Measurements from ENCODE around the gene LIPE. TPM values are rescaled to one million over a fixed set of nuclear protein-coding genes. Genes with fewer than 3 reads are reported as not detected.

LIPE gene
- total RNA-seq, 1 donor from 2014 or later: 26.9 TPM

DNA sequence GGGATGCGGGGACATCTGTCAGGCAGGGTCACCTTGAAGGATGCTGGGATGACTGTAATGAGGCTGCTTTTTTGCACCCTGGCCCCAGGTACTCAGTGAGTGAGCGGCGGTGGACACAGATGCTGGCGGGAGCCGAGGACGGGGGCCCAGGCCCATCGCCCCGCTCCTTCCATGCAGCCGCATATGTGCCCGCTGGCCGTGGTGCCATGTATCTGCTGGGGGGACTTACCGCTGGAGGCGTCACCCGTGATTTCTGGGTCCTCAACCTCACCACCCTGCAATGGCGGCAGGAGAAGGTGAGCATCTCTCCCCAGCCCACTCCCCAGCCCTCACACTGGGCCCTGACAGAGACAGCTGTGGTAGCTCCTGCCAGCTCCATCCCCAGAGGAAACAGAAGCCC is 70.5 kb downstream of the LIPE start:
- intact Hi-C loops (cut with micrococcal nuclease): no loop called here

DNA sequence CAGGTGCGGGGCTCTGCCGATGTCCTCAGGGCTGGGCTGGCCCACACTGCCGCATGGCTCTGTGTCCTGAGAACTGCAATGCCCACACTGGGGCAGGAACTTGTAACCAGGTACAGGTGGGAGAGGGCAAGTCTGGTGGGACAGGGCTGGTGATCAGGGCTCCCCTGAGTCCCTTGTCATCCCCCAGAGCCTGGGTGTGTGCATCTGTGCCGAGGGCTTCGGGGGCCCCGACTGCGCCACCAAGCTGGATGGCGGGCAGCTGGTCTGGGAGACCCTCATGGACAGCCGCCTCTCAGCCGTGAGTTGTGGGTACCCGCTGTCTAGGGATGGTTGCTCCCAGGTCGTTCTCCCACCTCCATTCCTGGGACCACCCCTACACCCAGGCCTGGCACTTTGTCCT is 71.3 kb downstream of the LIPE start:
- intact Hi-C loops (cut with micrococcal nuclease): no loop called here

DNA sequence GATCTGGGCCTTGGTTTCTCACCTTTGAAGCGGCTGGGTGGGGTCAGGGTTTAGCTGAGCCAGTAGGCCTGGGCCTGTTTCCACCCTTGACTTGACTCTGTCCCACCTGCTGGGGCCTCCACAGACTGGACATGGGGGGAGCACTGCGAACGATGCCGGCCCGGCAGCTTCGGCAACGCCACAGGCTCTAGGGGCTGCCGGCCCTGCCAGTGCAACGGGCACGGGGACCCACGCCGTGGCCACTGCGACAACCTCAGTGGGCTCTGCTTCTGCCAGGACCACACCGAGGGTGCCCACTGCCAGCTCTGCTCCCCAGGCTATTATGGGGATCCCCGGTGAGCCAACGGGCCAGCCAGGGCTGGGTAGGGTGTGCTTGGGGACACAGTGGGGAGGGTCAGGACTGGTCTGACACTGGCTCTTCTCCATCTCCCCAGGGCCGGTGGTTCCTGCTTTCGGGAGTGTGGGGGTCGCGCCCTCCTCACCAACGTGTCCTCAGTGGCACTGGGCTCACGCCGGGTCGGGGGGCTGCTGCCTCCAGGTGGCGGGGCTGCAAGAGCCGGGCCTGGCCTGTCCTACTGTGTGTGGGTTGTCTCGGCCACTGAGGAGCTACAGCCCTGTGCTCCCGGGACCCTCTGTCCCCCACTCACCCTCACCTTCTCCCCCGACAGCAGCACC is 73.7 kb downstream of the LIPE start:
- intact Hi-C loops (cut with micrococcal nuclease): no loop called here

- intact Hi-C loops (cut with micrococcal nuclease): no loop called here
These were observed 74.6 kb downstream of the LIPE start for GRCh38 chr19:42352301-42353259.

Other genes with a start within 250 kb of the LIPE start
- gene DEDD2, start 209.7 kb downstream of the LIPE start, total RNA-seq: 47.7 and 48.8 TPM in 2 replicates
- 20.1 and 20.4 TPM in 2 replicates for gene ZNF526, start 207.1 kb downstream of the LIPE start, total RNA-seq
- gene GSK3A, start 184.8 kb downstream of the LIPE start, total RNA-seq: 56.9 and 60.7 TPM in 2 replicates
- 41.8 and 51.2 TPM in 2 replicates for gene ERF, start 172.3 kb downstream of the LIPE start, total RNA-seq
- 98.8 and 99.3 TPM in 2 replicates for gene CIC, start 158.1 kb downstream of the LIPE start, total RNA-seq
- gene PRR19, start 125.3 kb downstream of the LIPE start, total RNA-seq: 0.51 and 0.76 TPM in 2 replicates
- 35.5 and 36.8 TPM in 2 replicates for gene PAFAH1B3, start 124.8 kb downstream of the LIPE start, total RNA-seq
- gene TMEM145, start 114.1 kb downstream of the LIPE start, total RNA-seq: 0.12 TPM in 1 of 2 replicates, not detected in the other
- gene MEGF8, start 101.8 kb downstream of the LIPE start, total RNA-seq: 4.3 and 4.5 TPM in 2 replicates
- not detected in 2 replicates for gene CNFN, start 37.1 kb downstream of the LIPE start, total RNA-seq
- gene CXCL17, start 15.6 kb upstream of the LIPE start, total RNA-seq: not detected in 2 replicates
- gene CEACAM1, start 101.1 kb upstream of the LIPE start, total RNA-seq: 40.3 and 42.6 TPM in 2 replicates
- gene CEACAM8, start 167.5 kb upstream of the LIPE start, total RNA-seq: not detected in 2 replicates

Measured in T-helper 1 cell treated with Interleukin-12 subunit alpha and Interleukin-12 subunit beta and Interleukin-4 antibody, amounts not matched to agents 30 ng/mL and 1 ng/mL, for 36 hours (primary cell).